ENCODE data around the gene MYO1G.

DNA sequence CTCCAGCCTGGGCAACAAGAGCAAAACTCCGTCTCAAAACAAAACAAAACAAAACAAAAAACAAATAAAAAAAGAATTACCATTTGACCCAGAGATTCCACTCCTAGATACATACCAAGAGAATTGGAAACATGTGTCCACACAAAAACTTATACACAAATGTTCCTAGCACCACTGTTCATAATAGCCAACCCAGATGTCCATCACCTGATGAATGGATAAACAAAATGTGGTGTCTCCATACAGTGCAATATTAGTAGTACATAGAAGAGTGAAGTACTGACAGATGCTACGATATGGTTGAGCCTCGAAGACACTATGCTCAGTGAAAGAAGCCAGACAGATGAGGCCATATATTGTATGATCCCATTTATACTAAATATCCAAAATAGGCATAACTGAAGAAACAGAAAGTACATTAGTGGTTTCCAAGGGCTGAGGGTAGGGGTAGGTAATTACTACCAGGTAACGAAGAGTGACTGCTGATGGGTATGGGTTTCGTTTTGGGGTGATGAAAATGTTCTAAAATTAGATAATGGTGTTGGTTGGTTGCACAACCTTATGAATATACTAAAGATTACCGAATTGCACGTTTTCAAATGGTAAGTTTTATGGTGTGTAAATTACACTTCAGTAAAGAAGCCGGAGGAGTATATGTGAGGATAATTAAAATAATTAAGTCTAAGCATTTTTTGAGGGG lies 20.0 kb downstream of the MYO1G start:
- TF ChIP-seq, protein P1, sequence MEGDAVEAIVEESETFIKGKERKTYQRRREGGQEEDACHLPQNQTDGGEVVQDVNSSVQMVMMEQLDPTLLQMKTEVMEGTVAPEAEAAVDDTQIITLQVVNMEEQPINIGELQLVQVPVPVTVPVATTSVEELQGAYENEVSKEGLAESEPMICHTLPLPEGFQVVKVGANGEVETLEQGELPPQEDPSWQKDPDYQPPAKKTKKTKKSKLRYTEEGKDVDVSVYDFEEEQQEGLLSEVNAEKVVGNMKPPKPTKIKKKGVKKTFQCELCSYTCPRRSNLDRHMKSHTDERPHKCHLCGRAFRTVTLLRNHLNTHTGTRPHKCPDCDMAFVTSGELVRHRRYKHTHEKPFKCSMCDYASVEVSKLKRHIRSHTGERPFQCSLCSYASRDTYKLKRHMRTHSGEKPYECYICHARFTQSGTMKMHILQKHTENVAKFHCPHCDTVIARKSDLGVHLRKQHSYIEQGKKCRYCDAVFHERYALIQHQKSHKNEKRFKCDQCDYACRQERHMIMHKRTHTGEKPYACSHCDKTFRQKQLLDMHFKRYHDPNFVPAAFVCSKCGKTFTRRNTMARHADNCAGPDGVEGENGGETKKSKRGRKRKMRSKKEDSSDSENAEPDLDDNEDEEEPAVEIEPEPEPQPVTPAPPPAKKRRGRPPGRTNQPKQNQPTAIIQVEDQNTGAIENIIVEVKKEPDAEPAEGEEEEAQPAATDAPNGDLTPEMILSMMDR (IDR thresholded peaks at IDR 0.05) = no peak
- no peak for TF ChIP-seq POLR2A (IDR thresholded peaks at IDR 0.05)

All from adrenal gland (tissue), 5 donors.